ENCODE measurements around the gene ARHGDIG.
"Not testable (repeated sequence)": the region's sequence is repeated elsewhere in the genome, so short reads cannot be mapped to it uniquely, and the experiment has no call there.

GRCh38 chr16:331181-331814 is 50.9 kb downstream of the ARHGDIG start:
- TF ChIP-seq CTCF, POLR2A (IDR thresholded peaks at IDR 0.05): not testable (repeated sequence)
